LNCAP (cell line): ENCODE measurements around the gene ST3GAL5.

Experiments
- TF ChIP-seq, protein P1 (sequence below): fragments of 450-650 bp; IDR thresholded peaks from 2 replicates; pipeline ENCODE4 v1.5.1; 2017; ENCODE audit warnings: mild to moderate bottlenecking

Gene ST3GAL5

GRCh38 chr2:85886141-85886540, 2.6 kb downstream of the ST3GAL5 start:
- TF ChIP-seq, protein P1, sequence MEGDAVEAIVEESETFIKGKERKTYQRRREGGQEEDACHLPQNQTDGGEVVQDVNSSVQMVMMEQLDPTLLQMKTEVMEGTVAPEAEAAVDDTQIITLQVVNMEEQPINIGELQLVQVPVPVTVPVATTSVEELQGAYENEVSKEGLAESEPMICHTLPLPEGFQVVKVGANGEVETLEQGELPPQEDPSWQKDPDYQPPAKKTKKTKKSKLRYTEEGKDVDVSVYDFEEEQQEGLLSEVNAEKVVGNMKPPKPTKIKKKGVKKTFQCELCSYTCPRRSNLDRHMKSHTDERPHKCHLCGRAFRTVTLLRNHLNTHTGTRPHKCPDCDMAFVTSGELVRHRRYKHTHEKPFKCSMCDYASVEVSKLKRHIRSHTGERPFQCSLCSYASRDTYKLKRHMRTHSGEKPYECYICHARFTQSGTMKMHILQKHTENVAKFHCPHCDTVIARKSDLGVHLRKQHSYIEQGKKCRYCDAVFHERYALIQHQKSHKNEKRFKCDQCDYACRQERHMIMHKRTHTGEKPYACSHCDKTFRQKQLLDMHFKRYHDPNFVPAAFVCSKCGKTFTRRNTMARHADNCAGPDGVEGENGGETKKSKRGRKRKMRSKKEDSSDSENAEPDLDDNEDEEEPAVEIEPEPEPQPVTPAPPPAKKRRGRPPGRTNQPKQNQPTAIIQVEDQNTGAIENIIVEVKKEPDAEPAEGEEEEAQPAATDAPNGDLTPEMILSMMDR: no peak

DNA sequence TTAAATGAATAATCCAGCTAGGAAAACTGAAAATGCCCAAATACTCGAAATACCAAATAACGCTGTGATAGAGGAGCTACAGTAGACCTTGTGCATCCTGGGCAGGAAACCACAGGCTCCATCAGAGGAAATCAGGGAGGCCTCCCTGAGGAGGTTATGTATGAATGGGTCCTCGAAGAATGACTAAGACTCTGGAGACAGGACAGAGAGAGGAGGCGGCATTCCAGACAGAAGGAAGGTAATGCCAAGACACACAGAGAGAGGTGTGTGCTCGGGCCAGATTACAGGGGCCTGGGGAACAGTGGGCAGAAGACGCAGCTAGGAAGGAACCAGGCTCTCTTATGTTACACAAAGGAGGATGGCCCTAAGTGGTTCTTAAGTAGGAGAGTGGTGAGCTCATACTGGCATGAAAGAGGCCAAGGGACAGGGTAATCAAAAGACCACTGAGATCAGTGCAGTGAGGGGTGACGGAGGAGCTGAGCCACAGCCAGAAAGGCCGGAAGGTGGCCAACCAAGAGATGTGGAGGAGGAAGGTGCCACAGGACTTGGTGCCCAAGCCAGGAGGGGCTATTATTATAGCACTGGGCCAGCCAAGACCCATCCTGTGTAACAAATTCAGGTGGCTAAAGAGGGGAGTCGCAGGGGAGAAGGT, 9.9 kb downstream of the ST3GAL5 start:
- TF ChIP-seq, protein P1: no peak

DNA sequence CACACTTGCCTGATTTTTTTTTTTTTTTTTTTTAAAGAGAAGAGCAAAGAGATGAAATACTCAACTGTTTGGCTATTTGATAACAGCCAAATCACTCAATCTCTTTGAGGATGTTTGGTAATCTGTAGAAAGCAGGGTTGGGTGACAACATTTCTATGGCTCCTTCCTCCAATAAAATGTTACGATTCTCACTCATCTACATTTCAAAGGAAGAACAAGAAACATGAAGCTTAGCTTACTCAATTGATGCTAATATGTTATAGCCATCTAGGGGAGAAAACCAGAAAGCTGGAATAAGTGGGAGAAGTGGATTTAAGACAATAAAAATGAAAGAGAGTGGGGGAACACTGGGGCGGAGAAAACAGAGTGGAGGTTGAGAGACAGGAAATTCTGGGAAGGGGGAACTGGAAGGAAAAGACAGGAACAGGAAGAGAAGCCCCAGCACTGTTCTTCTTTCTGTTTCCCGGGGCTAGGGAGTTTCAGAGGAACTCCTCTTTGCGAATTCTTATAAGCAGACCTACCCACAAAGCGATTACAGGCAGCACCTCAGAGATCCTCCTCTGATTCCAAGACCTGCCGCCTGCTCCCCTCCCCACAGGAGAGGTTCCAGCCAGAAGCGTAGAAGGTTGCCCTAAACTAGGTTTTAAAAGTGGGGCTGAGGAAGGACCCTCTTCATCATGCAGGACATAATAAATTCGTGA, 13.3 kb downstream of the ST3GAL5 start:
- TF ChIP-seq, protein P1: no peak

GRCh38 chr2:85873679-85874078, 15.1 kb downstream of the ST3GAL5 start:
- TF ChIP-seq, protein P1: no peak

GRCh38 chr2:85872536-85873161, 16.1 kb downstream of the ST3GAL5 start:
- TF ChIP-seq, protein P1: no peak

- TF ChIP-seq, protein P1: no peak
Measured at GRCh38 chr2:85871494-85872164, 17.2 kb downstream of the ST3GAL5 start.

GRCh38 chr2:85868822-85869221, 20.0 kb downstream of the ST3GAL5 start:
- TF ChIP-seq, protein P1: no peak
